BJ (cell line): ENCODE measurements around the gene PEMT. TPM values are rescaled to one million over a fixed set of nuclear protein-coding genes. Genes with fewer than 3 reads are reported as not detected.
A peak's percentile ranks its signal among the peaks of the same experiment; 100 is the strongest.
"Not testable (repeated sequence)": the region's sequence is repeated elsewhere in the genome, so short reads cannot be mapped to it uniquely, and the experiment has no call there.

ENCODE experiments used
- CTCF ChIA-PET: fragments of 350-600 bp; formaldehyde crosslinking; extraction: SDS; loops from one replicate; lab custom pipeline; 2021; ENCODE audit warnings: antibody characterized with exemption, inconsistent platforms; lab: Yijun Ruan, JAX
- POLR2A ChIA-PET: fragments of 300-600 bp; sonication (Branson Sonifier 250); formaldehyde crosslinking; extraction: SDS; loops from one replicate; lab custom pipeline; 2021; ENCODE audit warnings: antibody characterized with exemption; lab: Charles Lee
- DNase-seq: peaks from one replicate; pipeline ENCODE4 v3.0.0-alpha.2; 2011; ENCODE audit warnings: low read depth
- H3K27me3 ChIP-seq: 2 replicates; pipeline ENCODE4 v1.6.0; 2011; ENCODE audit warnings: low read length; ENCODE audit not compliant: control insufficient read depth, insufficient read depth
- H3K36me3 ChIP-seq: 2 replicates; pipeline ENCODE4 v1.5.1; 2011; ENCODE audit warnings: low read length; ENCODE audit not compliant: control insufficient read depth, insufficient read depth
- H3K4me3 ChIP-seq: 2 replicates; pipeline ENCODE4 v1.5.1; 2011; ENCODE audit warnings: low read depth, mild to moderate bottlenecking, control low read depth, low read length
- CTCF ChIP-seq: IDR thresholded peaks from 2 replicates; pipeline ENCODE4 v1.5.1; 2011; ENCODE audit warnings: low read depth, mild to moderate bottlenecking, control low read depth, inconsistent platforms, low read length, moderate library complexity; ENCODE audit not compliant: insufficient read depth
- polyA minus RNA-seq: library from RNA; depleted of rRNA, polyadenylated mRNA; stranded (reverse); fragments of >200 nt; gene quantifications from 2 replicates; pipeline ENCODE4 v1.2.3, GENCODE V29; 2011; rRNA and poly(A)+ RNA removed
- polyA plus RNA-seq: library from polyadenylated mRNA; depleted of rRNA; stranded (reverse); fragments of >200 nt; gene quantifications from 2 replicates; pipeline ENCODE4 v1.2.3, GENCODE V29; 2011; rRNA removed

Gene PEMT
- polyA plus RNA-seq, result 29.8 and 50.7 TPM in 2 replicates
- 18.7 and 26.4 TPM in 2 replicates for polyA minus RNA-seq

GRCh38 chr17:17591355-17592298 is at the start of gene PEMT:
PEMT (minus strand) TSS chr17:17591708; CDS start chr17:17591626, 82 bp downstream.
- no peak for TF ChIP-seq CTCF
- peak; percentile 92 for DNase-seq
- ChIA-PET POLR2A (interaction anchor here (0.7 kb wide), 1 partner anchor 23 kb away, joined by 3 read pairs; no protein-coding TSS in a partner anchor), CTCF (interaction anchor here (0.7 to 5.8 kb wide), 8 partner anchors 15 to 270 kb away, joined by 3 to 29 read pairs (median 4); partner anchors contain the start of gene RASD1)
- peak within 1 kb of the TSS; percentile 69 for H3K4me3 ChIP-seq
- H3K27me3 ChIP-seq, result no peaks in the 10 kb centered on the region
- H3K36me3 ChIP-seq, result no peaks in the 10 kb centered on the region

- CTCF ChIA-PET, result interaction anchor here (1.2 to 9.7 kb wide), 4 partner anchors 52 to 283 kb away, joined by 5 to 208 read pairs (median 30); partner anchors contain the start of gene RASD1
- DNase-seq, POLR2A ChIA-PET, H3K4me3 ChIP-seq, H3K27me3 ChIP-seq, H3K36me3 ChIP-seq: not testable (repeated sequence)
Measured at GRCh38 chr17:17639661-17640270, 48.3 kb upstream of the PEMT start.

- CTCF ChIA-PET, result interaction anchor here (0.7 to 9.7 kb wide), 3 partner anchors 69 to 282 kb away, joined by 3 to 208 read pairs (median 4); partner anchors contain the start of gene RASD1
- POLR2A ChIA-PET, result no interaction called here
- no peak overlapping the region for H3K4me3 ChIP-seq
- TF ChIP-seq CTCF, result no peak
- H3K27me3 ChIP-seq, result peaks cover 3% of the 10 kb centered on the region; the same call in 1 of the 2 replicates
- no peak for DNase-seq
- no peaks in the 10 kb centered on the region for H3K36me3 ChIP-seq
Measured at GRCh38 chr17:17638467-17638866, 47.0 kb upstream of the PEMT start.

- no peaks in the 10 kb centered on the region for H3K36me3 ChIP-seq
- no peak overlapping the region for H3K4me3 ChIP-seq
- TF ChIP-seq CTCF, result no peak
- no peak for DNase-seq
- ChIA-PET CTCF (interaction anchor here (1.5 to 9.7 kb wide), 4 partner anchors 23 to 280 kb away, joined by 3 to 208 read pairs (median 10); partner anchors contain the start of gene RASD1), POLR2A (no interaction called here)
- peaks cover 3% of the 10 kb centered on the region; the same call in 1 of the 2 replicates for H3K27me3 ChIP-seq
Measured at GRCh38 chr17:17636272-17636885, 44.9 kb upstream of the PEMT start.

GRCh38 chr17:17635537-17636271 is 44.2 kb upstream of the PEMT start:
- POLR2A ChIA-PET, H3K27me3 ChIP-seq, DNase-seq, H3K36me3 ChIP-seq, H3K4me3 ChIP-seq: not testable (repeated sequence)
- CTCF ChIA-PET, result interaction anchor here (1.5 to 9.7 kb wide), 4 partner anchors 22 to 279 kb away, joined by 3 to 208 read pairs (median 10); partner anchors contain the start of gene RASD1
